Activated T-cell treated with anti-CD3 and anti-CD28 coated beads, Interleukin-2, amount 50 U/mL, for 24 hours (primary cell): ENCODE data around the gene PLXNB3.

Experiments
- DNase-seq: peaks from one replicate; pipeline ENCODE4 v3.0.0-alpha.2; 2020
- H3K27ac Mint-ChIP-seq: 2 replicates; pipeline ENCODE4 v1.8.0; 2020; ENCODE audit warnings: mild to moderate bottlenecking, mixed read lengths
- H3K27me3 Mint-ChIP-seq: 2 replicates; pipeline ENCODE4 v1.8.0; 2020; ENCODE audit warnings: mixed read lengths
- H3K36me3 Mint-ChIP-seq: 2 replicates; pipeline ENCODE4 v1.8.0; 2020; ENCODE audit warnings: low read depth, mixed read lengths
- H3K4me1 Mint-ChIP-seq: 2 replicates; pipeline ENCODE4 v1.8.0; 2020; ENCODE audit warnings: low read depth, mixed read lengths
- H3K4me3 Mint-ChIP-seq: 2 replicates; pipeline ENCODE4 v1.8.0; 2020; ENCODE audit warnings: mild to moderate bottlenecking, moderate library complexity, mixed read lengths
- H3K9me3 Mint-ChIP-seq: 2 replicates; pipeline ENCODE4 v1.8.0; 2020; ENCODE audit warnings: mixed read lengths

The PLXNB3 gene

GRCh38 chrX:153763298-153763932 is 634 bp upstream of the PLXNB3 start:
- Mint-ChIP-seq H3K4me1 (peaks cover 16% of the 10 kb centered on the region), H3K4me3 (no peak overlapping the region), H3K36me3 (no peaks in the 10 kb centered on the region), H3K27ac (no peak overlapping the region), H3K27me3 (peaks cover 13% of the 10 kb centered on the region), H3K9me3 (no peaks in the 10 kb centered on the region)
- no peak for DNase-seq

GRCh38 chrX:153764786-153765137 is 713 bp downstream of the PLXNB3 start:
- no peaks in the 10 kb centered on the region for H3K36me3 Mint-ChIP-seq
- H3K4me3 Mint-ChIP-seq: no peak overlapping the region
- peaks cover 16% of the 10 kb centered on the region for H3K4me1 Mint-ChIP-seq

DNA sequence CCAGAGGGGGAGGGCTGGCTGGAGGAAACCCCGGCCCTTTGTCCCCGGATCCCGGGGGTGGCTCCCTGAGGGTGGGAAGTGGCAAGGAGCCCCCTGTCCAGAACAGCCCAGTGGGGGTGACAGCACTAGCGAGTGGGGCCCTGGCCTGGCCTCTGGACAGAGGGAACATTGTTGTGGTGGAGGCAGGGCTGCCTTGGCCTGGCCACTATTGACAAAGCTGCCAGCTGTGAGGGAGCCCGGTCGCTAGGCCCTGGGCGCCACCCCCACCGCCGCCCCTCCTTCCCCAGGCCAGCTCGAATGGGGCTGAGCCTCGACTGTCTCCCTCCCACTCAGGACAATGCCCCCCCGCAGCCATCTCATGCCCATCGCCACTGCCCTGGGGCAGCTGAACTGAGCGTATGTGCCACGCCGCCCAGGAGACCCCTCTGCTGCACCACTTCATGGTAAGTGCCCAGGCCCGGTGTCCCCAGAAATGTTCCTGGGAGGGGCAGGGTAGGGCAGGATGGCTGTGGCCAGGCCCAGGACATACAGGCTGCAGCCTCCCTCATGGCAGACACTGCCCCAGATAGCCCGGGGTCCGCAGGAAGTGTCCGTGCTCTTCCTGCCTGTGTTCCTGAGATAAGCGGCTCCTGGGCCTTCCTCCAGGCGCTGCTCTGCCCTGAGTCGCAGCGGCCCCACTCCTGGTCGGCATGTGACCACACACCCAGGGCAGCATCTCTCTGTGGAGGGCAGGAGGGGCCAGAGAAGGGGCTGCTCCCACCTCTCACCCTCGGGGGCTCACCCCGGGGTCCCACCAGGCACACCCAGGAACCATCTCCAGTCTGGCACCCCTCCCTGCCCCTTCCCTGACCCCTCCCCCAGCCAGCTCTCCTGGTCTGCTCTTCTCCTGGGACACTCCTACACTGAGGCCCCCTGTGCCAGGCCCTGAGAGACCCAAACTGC is 1.4 kb downstream of the PLXNB3 start:
- H3K27ac Mint-ChIP-seq: no peak overlapping the region
- no peak overlapping the region for H3K4me3 Mint-ChIP-seq
- DNase-seq: peak; percentile 27
- H3K27me3 Mint-ChIP-seq: peaks cover 16% of the 10 kb centered on the region
- H3K9me3 Mint-ChIP-seq: no peaks in the 10 kb centered on the region
- peaks cover 16% of the 10 kb centered on the region for H3K4me1 Mint-ChIP-seq
- H3K36me3 Mint-ChIP-seq: no peaks in the 10 kb centered on the region

More at GRCh38 chrX:153764786-153765137, 713 bp downstream of the PLXNB3 start:
- no peak for DNase-seq
- H3K27ac Mint-ChIP-seq: no peak overlapping the region
- peaks cover 13% of the 10 kb centered on the region for H3K27me3 Mint-ChIP-seq
- H3K9me3 Mint-ChIP-seq: no peaks in the 10 kb centered on the region

DNA sequence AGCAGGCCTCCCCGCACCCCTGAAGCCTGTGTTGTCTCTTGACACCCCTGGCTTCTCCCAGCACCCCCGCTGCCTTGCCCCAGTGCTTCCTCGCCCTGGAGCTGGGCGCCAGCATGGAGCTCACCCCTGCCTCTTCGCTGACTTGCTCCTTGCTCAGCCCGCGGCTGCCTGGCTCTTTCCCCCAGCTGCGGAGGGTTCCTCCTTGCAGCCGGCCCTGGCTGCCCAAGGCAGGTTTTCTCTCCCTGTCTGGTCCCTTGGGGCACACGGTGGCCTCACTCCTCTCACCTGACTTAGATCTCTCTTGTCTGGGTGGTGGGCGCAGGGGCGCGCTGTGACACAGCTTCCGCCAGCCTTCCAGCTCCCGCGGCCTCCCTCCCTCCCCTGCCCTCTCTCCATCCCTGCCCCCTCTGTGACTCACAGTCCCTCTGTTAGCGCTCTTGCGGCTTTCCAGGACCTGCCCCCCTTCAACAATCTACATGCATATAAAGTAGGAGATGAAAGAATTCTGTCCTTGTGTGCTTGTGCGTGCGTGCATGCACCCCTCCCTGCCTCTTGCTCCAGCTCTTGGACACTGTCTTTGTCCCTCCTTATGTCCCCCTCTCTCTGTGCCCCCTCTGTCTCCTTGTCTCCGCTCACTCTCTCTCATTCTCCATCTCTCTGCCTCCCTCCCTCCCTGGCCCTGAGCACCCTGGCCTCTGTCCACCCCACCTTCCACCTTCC is 2.2 kb downstream of the PLXNB3 start:
- Mint-ChIP-seq H3K36me3 (no peaks in the 10 kb centered on the region), H3K4me1 (peaks cover 16% of the 10 kb centered on the region), H3K27ac (peak overlapping the region; percentile 22), H3K9me3 (no peaks in the 10 kb centered on the region), H3K4me3 (peak overlapping the region; percentile 30), H3K27me3 (peaks cover 16% of the 10 kb centered on the region)
- peak; percentile 58 for DNase-seq

- H3K27ac Mint-ChIP-seq: no peak overlapping the region
- H3K27me3 Mint-ChIP-seq: peaks cover 16% of the 10 kb centered on the region
- no peaks in the 10 kb centered on the region for H3K9me3 Mint-ChIP-seq
- DNase-seq: no peak
- peaks cover 16% of the 10 kb centered on the region for H3K4me1 Mint-ChIP-seq
- H3K4me3 Mint-ChIP-seq: no peak overlapping the region
- H3K36me3 Mint-ChIP-seq: no peaks in the 10 kb centered on the region
These were observed 3.0 kb downstream of the PLXNB3 start for GRCh38 chrX:153766871-153767673.

GRCh38 chrX:153767674-153768055 is 3.6 kb downstream of the PLXNB3 start:
- Mint-ChIP-seq H3K9me3 (no peaks in the 10 kb centered on the region), H3K36me3 (no peaks in the 10 kb centered on the region), H3K4me3 (no peak overlapping the region), H3K27ac (no peak overlapping the region), H3K27me3 (peaks cover 20% of the 10 kb centered on the region), H3K4me1 (peaks cover 16% of the 10 kb centered on the region)
- DNase-seq: no peak

GRCh38 chrX:153768311-153769157 is 4.5 kb downstream of the PLXNB3 start:
- Mint-ChIP-seq H3K9me3 (no peaks in the 10 kb centered on the region), H3K4me3 (no peak overlapping the region), H3K4me1 (peaks cover 16% of the 10 kb centered on the region), H3K36me3 (no peaks in the 10 kb centered on the region), H3K27me3 (peaks cover 16% of the 10 kb centered on the region), H3K27ac (no peak overlapping the region)
- DNase-seq: peak; percentile 27

DNA sequence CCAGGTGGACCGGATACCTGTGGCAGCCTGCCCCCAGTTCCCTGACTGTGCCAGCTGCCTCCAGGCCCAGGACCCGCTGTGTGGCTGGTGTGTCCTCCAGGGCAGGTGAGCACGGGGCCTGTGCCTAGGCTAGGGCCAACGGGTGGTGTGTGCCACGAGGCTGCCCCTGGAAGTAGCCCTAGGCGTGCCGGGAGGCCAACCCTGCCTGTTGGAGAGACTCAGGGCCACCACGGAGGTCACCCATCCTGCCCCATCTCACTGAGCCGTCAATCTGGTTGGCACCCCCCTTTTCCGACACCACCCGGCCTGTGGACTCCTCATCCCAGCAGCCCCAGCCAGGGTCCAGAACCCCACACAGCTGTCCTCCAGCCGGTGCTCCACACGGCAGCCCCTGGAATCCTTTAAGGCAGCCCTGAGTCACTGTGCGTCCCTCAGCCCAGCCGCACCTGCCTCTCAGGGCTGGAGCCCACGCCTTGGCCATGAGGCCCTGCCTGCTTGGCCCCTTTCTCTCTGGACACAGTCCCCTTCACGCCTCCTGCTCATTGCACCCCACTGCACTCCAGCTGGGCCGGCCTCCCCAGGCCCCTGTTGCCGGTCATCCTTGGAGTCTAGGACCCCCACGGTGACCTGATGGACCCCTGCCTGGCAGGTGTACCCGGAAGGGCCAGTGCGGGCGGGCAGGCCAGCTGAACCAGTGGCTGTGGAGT is 5.3 kb downstream of the PLXNB3 start:
- peaks cover 12% of the 10 kb centered on the region for H3K27me3 Mint-ChIP-seq
- no peak overlapping the region for H3K4me3 Mint-ChIP-seq
- no peak overlapping the region for H3K27ac Mint-ChIP-seq

DNA sequence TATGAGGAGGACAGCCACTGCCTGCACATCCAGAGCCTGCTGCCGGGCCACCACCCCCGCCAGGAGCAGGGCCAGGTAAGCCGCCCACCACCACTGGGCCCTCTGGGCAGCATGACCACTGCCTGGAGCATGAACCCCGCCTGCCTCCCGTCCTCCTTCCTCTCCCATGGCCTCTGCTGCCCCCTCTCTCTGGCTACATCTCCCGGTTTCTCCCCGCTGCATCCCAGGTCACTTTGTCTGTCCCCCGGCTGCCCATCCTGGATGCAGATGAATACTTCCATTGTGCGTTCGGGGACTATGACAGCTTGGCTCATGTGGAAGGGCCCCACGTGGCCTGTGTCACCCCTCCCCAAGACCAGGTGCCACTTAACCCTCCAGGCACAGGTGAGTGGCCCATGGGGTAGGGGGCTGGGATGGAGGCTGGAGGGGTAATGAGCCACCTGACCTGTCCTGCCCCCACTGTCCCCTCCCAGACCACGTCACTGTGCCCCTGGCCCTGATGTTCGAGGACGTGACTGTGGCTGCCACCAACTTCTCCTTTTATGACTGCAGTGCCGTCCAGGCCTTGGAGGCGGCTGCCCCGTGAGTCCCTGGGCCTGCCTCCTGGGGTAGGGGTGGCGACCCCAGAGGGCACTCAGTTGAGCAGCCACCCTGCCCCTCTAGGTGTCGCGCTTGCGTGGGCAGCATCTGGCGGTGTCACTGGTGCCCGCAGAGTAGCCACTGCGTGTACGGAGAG is 6.0 kb downstream of the PLXNB3 start:
- peaks cover 12% of the 10 kb centered on the region for H3K27me3 Mint-ChIP-seq
- no peak overlapping the region for H3K4me3 Mint-ChIP-seq
- H3K4me1 Mint-ChIP-seq: peaks cover 12% of the 10 kb centered on the region
- no peak for DNase-seq
- no peaks in the 10 kb centered on the region for H3K36me3 Mint-ChIP-seq
- H3K27ac Mint-ChIP-seq: no peak overlapping the region
- H3K9me3 Mint-ChIP-seq: no peaks in the 10 kb centered on the region

More for the DNA sequence above, 5.3 kb downstream of the PLXNB3 start:
- DNase-seq: peak; percentile 26
- Mint-ChIP-seq H3K36me3 (no peaks in the 10 kb centered on the region), H3K9me3 (no peaks in the 10 kb centered on the region), H3K4me1 (peaks cover 12% of the 10 kb centered on the region)

DNA sequence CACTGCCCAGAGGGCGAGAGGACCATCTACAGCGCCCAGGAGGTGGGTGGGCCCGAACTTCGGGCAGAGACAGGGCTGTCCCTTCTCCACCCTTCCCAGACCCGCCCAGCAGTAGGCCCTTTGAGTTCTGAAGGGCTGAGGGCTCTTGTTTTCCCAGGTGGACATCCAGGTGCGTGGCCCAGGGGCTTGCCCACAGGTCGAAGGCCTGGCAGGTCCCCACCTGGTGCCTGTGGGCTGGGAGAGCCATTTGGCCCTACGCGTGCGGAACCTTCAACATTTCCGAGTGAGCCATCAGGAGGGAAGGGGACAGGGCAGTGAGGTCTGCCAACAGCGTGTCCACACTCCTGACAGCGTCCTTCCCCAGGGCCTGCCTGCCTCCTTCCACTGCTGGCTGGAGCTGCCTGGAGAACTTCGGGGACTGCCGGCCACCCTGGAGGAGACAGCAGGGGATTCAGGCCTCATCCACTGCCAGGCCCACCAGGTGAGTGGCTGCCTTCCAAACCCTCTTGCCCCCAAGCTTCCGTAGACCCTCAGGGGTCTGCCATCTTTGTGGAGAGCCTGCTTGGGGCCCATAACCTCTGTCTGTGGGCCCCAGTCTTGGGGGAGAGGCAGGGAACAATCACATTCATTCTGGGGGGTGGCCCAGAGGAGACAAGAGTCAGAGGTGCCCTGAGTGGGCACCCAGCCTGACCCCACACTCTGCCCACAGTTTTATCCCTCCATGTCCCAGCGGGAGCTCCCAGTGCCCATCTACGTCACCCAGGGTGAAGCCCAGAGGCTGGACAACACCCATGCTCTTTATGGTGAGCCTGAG is 6.8 kb downstream of the PLXNB3 start:
- DNase-seq: no peak
- H3K4me3 Mint-ChIP-seq: no peak overlapping the region
- H3K27me3 Mint-ChIP-seq: peaks cover 12% of the 10 kb centered on the region
- H3K4me1 Mint-ChIP-seq: peaks cover 12% of the 10 kb centered on the region
- no peaks in the 10 kb centered on the region for H3K9me3 Mint-ChIP-seq
- no peaks in the 10 kb centered on the region for H3K36me3 Mint-ChIP-seq
- no peak overlapping the region for H3K27ac Mint-ChIP-seq

GRCh38 chrX:153771415-153772315 is 7.6 kb downstream of the PLXNB3 start:
- Mint-ChIP-seq H3K27ac (no peak overlapping the region), H3K4me1 (peaks cover 5% of the 10 kb centered on the region), H3K27me3 (peaks cover 9% of the 10 kb centered on the region), H3K9me3 (no peaks in the 10 kb centered on the region), H3K4me3 (no peak overlapping the region), H3K36me3 (no peaks in the 10 kb centered on the region)
- DNase-seq: no peak
